Osteoblast (primary cell): Measurements from ENCODE around the gene RBM33. TPM values are rescaled to one million over a fixed set of nuclear protein-coding genes. Genes with fewer than 3 reads are reported as not detected.

Experiments
- DNase-seq: peaks from one replicate; pipeline ENCODE4 v3.0.0; 2011; ENCODE audit warnings: low spot score, mixed read lengths; ENCODE audit not compliant: insufficient read length; ENCODE audit errors: missing footprints
- H2AFZ ChIP-seq: 2 replicates; pipeline ENCODE4 v1.6.0; 2011; ENCODE audit warnings: mild to moderate bottlenecking, low read length
- H3K27ac ChIP-seq: 2 replicates; pipeline ENCODE4 v1.5.1; 2011; ENCODE audit warnings: mild to moderate bottlenecking, low read depth, low read length, moderate library complexity
- H3K27me3 ChIP-seq: 2 replicates; pipeline ENCODE4 v1.6.0; 2012; ENCODE audit warnings: mild to moderate bottlenecking, control low read depth, inconsistent platforms, low read length, moderate library complexity; ENCODE audit not compliant: insufficient read depth
- H3K36me3 ChIP-seq: 2 replicates; pipeline ENCODE4 v1.5.1; 2011; ENCODE audit warnings: mild to moderate bottlenecking, low read length, control low read depth, moderate library complexity; ENCODE audit not compliant: insufficient read depth
- H3K4me1 ChIP-seq: 2 replicates; pipeline ENCODE4 v1.5.1; 2011; ENCODE audit warnings: mild to moderate bottlenecking, low read length, control low read depth, moderate library complexity; ENCODE audit not compliant: insufficient read depth
- H3K4me2 ChIP-seq: 2 replicates; pipeline ENCODE4 v1.6.0; 2011; ENCODE audit warnings: mild to moderate bottlenecking, low read length; ENCODE audit not compliant: insufficient read depth
- H3K4me3 ChIP-seq: fragments of 200-600 bp; sonication (generic); 3 replicates; pipeline ENCODE4 v1.5.1; 2012; ENCODE audit warnings: mild to moderate bottlenecking, low read length, inconsistent platforms; ENCODE audit not compliant: insufficient read depth
- H3K79me2 ChIP-seq: 2 replicates; pipeline ENCODE4 v1.6.0; 2012; ENCODE audit warnings: mild to moderate bottlenecking, low read length, control low read depth, inconsistent platforms; ENCODE audit not compliant: insufficient read depth
- H3K9me3 ChIP-seq: 2 replicates; pipeline ENCODE4 v1.5.1; 2011; ENCODE audit warnings: low read depth, low read length, control low read depth
- H4K20me1 ChIP-seq: 2 replicates; pipeline ENCODE4 v1.6.0; 2012; ENCODE audit warnings: mild to moderate bottlenecking, low read length, control low read depth; ENCODE audit not compliant: insufficient read depth
- total RNA-seq: library from RNA; depleted of rRNA; stranded (reverse); fragments of >200 nt; gene quantifications from 2 replicates; pipeline ENCODE4 v1.2.3, GENCODE V29; 2012
- TF ChIP-seq, protein P1 (sequence below): IDR thresholded peaks from 2 replicates; pipeline ENCODE4 v1.5.1; 2011; ENCODE audit warnings: mild to moderate bottlenecking, low read depth, low read length, moderate library complexity; ENCODE audit errors: extremely low read depth

Gene RBM33
- total RNA-seq, 1 donor: 27.5 TPM

GRCh38 chr7:155770241-155770640 lies 125.8 kb downstream of the RBM33 start:
- no peak overlapping the region for H3K4me3 ChIP-seq
- no peak overlapping the region for H2AFZ ChIP-seq
- H3K79me2 ChIP-seq: no peaks in the 10 kb centered on the region
- H3K4me1 ChIP-seq: no peaks in the 10 kb centered on the region
- TF ChIP-seq, protein P1, sequence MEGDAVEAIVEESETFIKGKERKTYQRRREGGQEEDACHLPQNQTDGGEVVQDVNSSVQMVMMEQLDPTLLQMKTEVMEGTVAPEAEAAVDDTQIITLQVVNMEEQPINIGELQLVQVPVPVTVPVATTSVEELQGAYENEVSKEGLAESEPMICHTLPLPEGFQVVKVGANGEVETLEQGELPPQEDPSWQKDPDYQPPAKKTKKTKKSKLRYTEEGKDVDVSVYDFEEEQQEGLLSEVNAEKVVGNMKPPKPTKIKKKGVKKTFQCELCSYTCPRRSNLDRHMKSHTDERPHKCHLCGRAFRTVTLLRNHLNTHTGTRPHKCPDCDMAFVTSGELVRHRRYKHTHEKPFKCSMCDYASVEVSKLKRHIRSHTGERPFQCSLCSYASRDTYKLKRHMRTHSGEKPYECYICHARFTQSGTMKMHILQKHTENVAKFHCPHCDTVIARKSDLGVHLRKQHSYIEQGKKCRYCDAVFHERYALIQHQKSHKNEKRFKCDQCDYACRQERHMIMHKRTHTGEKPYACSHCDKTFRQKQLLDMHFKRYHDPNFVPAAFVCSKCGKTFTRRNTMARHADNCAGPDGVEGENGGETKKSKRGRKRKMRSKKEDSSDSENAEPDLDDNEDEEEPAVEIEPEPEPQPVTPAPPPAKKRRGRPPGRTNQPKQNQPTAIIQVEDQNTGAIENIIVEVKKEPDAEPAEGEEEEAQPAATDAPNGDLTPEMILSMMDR: no peak
- no peak overlapping the region for H3K4me2 ChIP-seq
- H4K20me1 ChIP-seq: peaks cover 4% of the 10 kb centered on the region
- H3K36me3 ChIP-seq: peaks cover 67% of the 10 kb centered on the region
- no peaks in the 10 kb centered on the region for H3K27me3 ChIP-seq
- H3K9me3 ChIP-seq: no peaks in the 10 kb centered on the region
- H3K27ac ChIP-seq: no peak overlapping the region
- no peak for DNase-seq

DNA sequence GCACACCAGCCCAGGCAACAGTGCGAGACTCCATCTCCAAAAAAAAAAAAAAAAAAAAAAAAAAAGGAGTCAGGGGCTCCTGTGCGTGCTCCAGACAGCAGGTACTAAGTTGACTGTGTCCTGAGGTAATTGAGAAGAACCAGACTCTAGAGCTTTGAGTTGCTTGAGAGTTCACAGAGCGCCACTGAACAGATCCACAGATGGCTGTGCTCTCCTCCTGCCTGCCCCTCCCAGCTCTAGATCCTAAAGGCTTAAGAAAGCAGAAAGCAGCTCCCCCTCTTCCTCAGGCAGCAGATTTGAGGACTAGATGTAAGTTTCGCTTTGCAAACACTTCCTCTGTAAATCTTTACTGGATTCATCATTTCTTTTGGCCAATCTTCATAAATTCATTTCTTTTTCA lies 129.1 kb downstream of the RBM33 start:
- DNase-seq: no peak
- H3K79me2 ChIP-seq: no peaks in the 10 kb centered on the region
- no peak overlapping the region for H3K4me3 ChIP-seq
- H3K4me1 ChIP-seq: no peaks in the 10 kb centered on the region
- TF ChIP-seq, protein P1: no peak
- H3K27ac ChIP-seq: no peak overlapping the region
- H4K20me1 ChIP-seq: peaks cover under 1% of the 10 kb centered on the region
- no peaks in the 10 kb centered on the region for H3K9me3 ChIP-seq
- H3K36me3 ChIP-seq: peaks cover 59% of the 10 kb centered on the region
- H3K27me3 ChIP-seq: no peaks in the 10 kb centered on the region
- no peak overlapping the region for H2AFZ ChIP-seq
- H3K4me2 ChIP-seq: no peak overlapping the region

GRCh38 chr7:155774947-155775346 lies 130.5 kb downstream of the RBM33 start:
- Histone ChIP-seq H3K4me1 (no peaks in the 10 kb centered on the region), H3K36me3 (peaks cover 52% of the 10 kb centered on the region), H3K27me3 (no peaks in the 10 kb centered on the region), H3K9me3 (no peaks in the 10 kb centered on the region), H3K4me2 (no peak overlapping the region), H4K20me1 (peaks cover 3% of the 10 kb centered on the region), H3K4me3 (no peak overlapping the region), H3K27ac (no peak overlapping the region), H2AFZ (no peak overlapping the region), H3K79me2 (no peaks in the 10 kb centered on the region)
- TF ChIP-seq, protein P1: no peak
- DNase-seq: no peak

GRCh38 chr7:155775691-155776090 lies 131.2 kb downstream of the RBM33 start:
- Histone ChIP-seq H3K4me2 (no peak overlapping the region), H3K27me3 (no peaks in the 10 kb centered on the region), H4K20me1 (peaks cover 3% of the 10 kb centered on the region), H3K36me3 (peaks cover 50% of the 10 kb centered on the region), H3K9me3 (no peaks in the 10 kb centered on the region), H3K27ac (no peak overlapping the region), H3K79me2 (no peaks in the 10 kb centered on the region), H2AFZ (no peak overlapping the region), H3K4me1 (no peaks in the 10 kb centered on the region), H3K4me3 (no peak overlapping the region)
- DNase-seq: no peak
- TF ChIP-seq, protein P1: no peak
